Esophagus muscularis mucosa (tissue), 4 donors: ENCODE data around the gene CRISPLD2. TPM values are rescaled to one million over a fixed set of nuclear protein-coding genes. Genes with fewer than 3 reads are reported as not detected.

ENCODE experiments used
- DNase-seq: peaks from one replicate; pipeline ENCODE4 v3.0.0-alpha.2; 2017; ENCODE audit errors: extremely low spot score
- H3K27ac ChIP-seq, 4 donors: fragments of 200-600 bp; sonication (generic); replicated peaks in 1 of 4; 1 replicate in 3 of 4; 2 replicates in 1 of 4; pipeline ENCODE4 v1.5.1; 2016 to 2019; ENCODE audit warnings: mild to moderate bottlenecking in 1 of 4
- H3K27me3 ChIP-seq, 4 donors: fragments of 200-600 bp; sonication (generic); one replicate each; pipeline versions ENCODE4 v1.5.1 to v1.6.0; 2016 to 2019
- H3K36me3 ChIP-seq, 4 donors: fragments of 200-600 bp; sonication (generic); one replicate each; pipeline ENCODE4 v1.5.1; 2016 to 2019
- H3K4me1 ChIP-seq, 4 donors: fragments of 200-600 bp; sonication (generic); one replicate each; pipeline ENCODE4 v1.5.1; 2016 to 2019
- H3K4me3 ChIP-seq, 4 donors: fragments of 200-600 bp; sonication (generic); 1 replicate in 2 of 4; 2 replicates in 2 of 4; pipeline ENCODE4 v1.5.1; 2016 to 2019; ENCODE audit warnings: mild to moderate bottlenecking in 4 of 4, moderate library complexity in 1 of 4
- H3K9me3 ChIP-seq, 4 donors: fragments of 200-600 bp; sonication (generic); 1 replicate in 3 of 4; 2 replicates in 1 of 4; pipeline ENCODE4 v1.5.1; 2016 to 2019
- EP300 ChIP-seq: sonication (generic); formaldehyde crosslinking; IDR thresholded peaks from one replicate; pipeline ENCODE4 v1.6.1; 2017; ENCODE audit warnings: antibody characterized with exemption
- POLR2A ChIP-seq: fragments of 450-650 bp; IDR thresholded peaks from one replicate; pipeline ENCODE4 v1.6.1; 2017; ENCODE audit warnings: antibody characterized with exemption, moderate library complexity, mild to moderate bottlenecking, low read depth
- POLR2AphosphoS5 ChIP-seq, 2 donors: sonication (generic); formaldehyde crosslinking; IDR thresholded peaks; one replicate each; pipeline ENCODE4 v1.6.1; 2017; ENCODE audit warnings: antibody characterized with exemption in 2 of 2
- WGBS: methylation state at CpG from one replicate; pipeline ENCODE4 v1.1.5; 2018; 5-methylcytosine and 5-hydroxymethylcytosine counted together
- intact Hi-C: fragments of 100-400 bp; cut with DNase I; formaldehyde crosslinking; loops from one replicate; pipeline ENCODE4 v1.15.1; 2023
- total RNA-seq, 4 donors: library from RNA; depleted of rRNA; stranded (reverse); fragments of >200 nt; gene quantifications; one replicate each; pipeline versions ENCODE4 v1.1.0 to v1.2.1, GENCODE V29; 2016
- TF ChIP-seq, protein P1 (sequence below), 3 experiments: fragments of 200-600 bp in 2 of 3; fragments of 450-650 bp in 1 of 3; sonication (generic) in 2 of 3; IDR thresholded peaks; one replicate each; pipeline ENCODE4 v1.5.1; 2017 to 2019; ENCODE audit warnings: antibody characterized with exemption in 3 of 3, mild to moderate bottlenecking in 2 of 3, moderate library complexity in 1 of 3

CRISPLD2 gene
- total RNA-seq, 4 donors from 2014 or later: 230 to 568 (median 289) TPM

DNA sequence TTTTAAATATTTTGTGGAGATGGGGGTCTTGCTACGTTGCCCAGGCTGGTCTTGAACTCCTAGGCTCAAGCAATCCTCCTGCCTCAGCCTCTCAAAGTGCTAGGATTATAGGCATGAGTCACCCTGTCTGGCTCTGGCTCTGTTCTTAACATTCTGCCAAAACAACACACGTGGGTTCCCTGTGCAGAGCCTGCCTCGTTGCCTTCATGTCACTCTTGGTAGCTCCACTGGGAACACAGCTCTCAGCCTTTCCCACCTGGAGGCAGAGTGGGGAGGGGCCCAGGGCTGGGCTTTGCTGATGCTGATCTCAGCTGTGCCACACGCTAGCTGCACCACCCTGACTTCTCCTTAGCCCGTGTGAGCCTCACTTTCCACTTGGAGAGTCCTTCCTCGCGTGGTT, 19.3 kb downstream of the CRISPLD2 start:
- H3K27ac ChIP-seq: peak overlapping the region; percentile 94 to 97 (median 96)
- peaks cover 46 to 100% (median 96%) of the 10 kb centered on the region in 4 donors for H3K4me1 ChIP-seq
- no peaks in the 10 kb centered on the region for H3K27me3 ChIP-seq
- 58% methylated on average over 7 of the region's 7 CpGs for WGBS
- peak in 1 of 2 donors; percentile 79 for TF ChIP-seq POLR2AphosphoS5 (IDR thresholded peaks at IDR 0.05)
- TF ChIP-seq, protein P1, sequence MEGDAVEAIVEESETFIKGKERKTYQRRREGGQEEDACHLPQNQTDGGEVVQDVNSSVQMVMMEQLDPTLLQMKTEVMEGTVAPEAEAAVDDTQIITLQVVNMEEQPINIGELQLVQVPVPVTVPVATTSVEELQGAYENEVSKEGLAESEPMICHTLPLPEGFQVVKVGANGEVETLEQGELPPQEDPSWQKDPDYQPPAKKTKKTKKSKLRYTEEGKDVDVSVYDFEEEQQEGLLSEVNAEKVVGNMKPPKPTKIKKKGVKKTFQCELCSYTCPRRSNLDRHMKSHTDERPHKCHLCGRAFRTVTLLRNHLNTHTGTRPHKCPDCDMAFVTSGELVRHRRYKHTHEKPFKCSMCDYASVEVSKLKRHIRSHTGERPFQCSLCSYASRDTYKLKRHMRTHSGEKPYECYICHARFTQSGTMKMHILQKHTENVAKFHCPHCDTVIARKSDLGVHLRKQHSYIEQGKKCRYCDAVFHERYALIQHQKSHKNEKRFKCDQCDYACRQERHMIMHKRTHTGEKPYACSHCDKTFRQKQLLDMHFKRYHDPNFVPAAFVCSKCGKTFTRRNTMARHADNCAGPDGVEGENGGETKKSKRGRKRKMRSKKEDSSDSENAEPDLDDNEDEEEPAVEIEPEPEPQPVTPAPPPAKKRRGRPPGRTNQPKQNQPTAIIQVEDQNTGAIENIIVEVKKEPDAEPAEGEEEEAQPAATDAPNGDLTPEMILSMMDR (IDR thresholded peaks at IDR 0.05): no peak
- H3K36me3 ChIP-seq: peaks cover 8 to 59% (median 40%) of the 10 kb centered on the region in 4 donors
- no peaks in the 10 kb centered on the region for H3K9me3 ChIP-seq
- no peak overlapping the region for H3K4me3 ChIP-seq
- intact Hi-C loops: no loop called here
- DNase-seq: no peak

DNA sequence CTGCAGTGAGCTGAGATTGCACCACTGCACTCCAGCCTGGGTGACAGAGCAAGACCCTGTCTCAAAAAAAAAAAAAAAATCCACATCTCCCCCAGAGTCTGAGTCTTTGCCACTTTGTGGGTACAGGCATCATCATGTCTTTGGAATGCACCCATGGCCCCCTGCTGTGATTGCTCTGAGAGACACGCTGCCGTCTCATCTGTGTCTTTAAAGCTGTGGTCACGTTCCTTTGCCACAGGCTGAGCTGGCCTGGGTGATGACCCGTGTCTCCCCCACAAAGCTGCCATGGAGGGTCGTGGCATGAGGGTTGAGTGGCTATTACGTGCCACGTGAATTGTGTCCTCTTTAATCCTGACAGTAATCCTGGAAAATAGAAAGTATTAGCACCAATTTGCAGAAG, 20.2 kb downstream of the CRISPLD2 start:
- DNase-seq: no peak
- Histone ChIP-seq H3K9me3 (no peaks in the 10 kb centered on the region), H3K27ac (peak overlapping the region; percentile 94 to 97 (median 96)), H3K36me3 (peaks cover 14 to 68% (median 45%) of the 10 kb centered on the region in 4 donors), H3K4me1 (peaks cover 37 to 99% (median 95%) of the 10 kb centered on the region in 4 donors), H3K4me3 (no peak overlapping the region), H3K27me3 (no peaks in the 10 kb centered on the region)
- TF ChIP-seq EP300 (no peak), POLR2AphosphoS5 (IDR thresholded peaks at IDR 0.05) (no peak), POLR2A (no peak)
- TF ChIP-seq, protein P1 (IDR thresholded peaks at IDR 0.05): no peak
- intact Hi-C loops: no loop called here
- 79% methylated on average over 5 of the region's 7 CpGs for WGBS

GRCh38 chr16:84840687-84841627, 21.2 kb downstream of the CRISPLD2 start:
- Histone ChIP-seq H3K4me1 (peaks cover 28 to 98% (median 88%) of the 10 kb centered on the region in 4 donors), H3K9me3 (no peaks in the 10 kb centered on the region), H3K27me3 (no peaks in the 10 kb centered on the region), H3K27ac (peak overlapping the region; percentile 64 to 97 (median 95)), H3K36me3 (peaks cover 23 to 78% (median 54%) of the 10 kb centered on the region in 4 donors), H3K4me3 (no peak overlapping the region)
- no peak for DNase-seq
- no peak for TF ChIP-seq EP300
- no peak for TF ChIP-seq POLR2AphosphoS5 (IDR thresholded peaks at IDR 0.05)
- TF ChIP-seq, protein P1 (IDR thresholded peaks at IDR 0.05): no peak
- TF ChIP-seq POLR2A: no peak
- 85% methylated on average over 21 of the region's 22 CpGs for WGBS
- intact Hi-C loops: no loop called here

DNA sequence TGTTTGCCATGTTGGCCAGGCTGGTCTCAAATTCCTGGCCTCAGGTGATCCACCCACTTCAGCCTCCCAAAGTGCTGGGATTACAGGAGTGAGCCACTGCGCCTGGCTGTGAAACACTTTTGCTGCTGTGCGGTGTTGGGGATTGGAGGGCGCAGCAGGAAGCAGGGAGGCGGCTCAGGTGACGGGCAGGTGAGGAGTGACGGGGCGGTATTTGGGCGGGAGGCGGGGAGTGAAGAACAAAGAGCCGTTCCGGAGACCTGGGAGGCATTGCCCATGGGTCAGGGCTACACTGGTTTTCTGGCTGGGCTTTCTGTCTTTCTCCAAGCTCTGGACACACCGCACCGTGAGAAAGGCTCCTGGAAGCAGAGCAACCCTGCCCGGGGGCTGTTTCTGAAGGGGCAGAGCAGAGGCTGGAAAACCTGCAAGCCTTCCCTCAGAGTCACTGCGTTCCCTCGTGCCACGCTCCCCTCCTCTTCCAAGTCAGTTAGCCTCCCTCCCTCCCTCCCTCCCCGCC, 22.1 kb downstream of the CRISPLD2 start:
- intact Hi-C loops: no loop called here
- TF ChIP-seq POLR2AphosphoS5 (IDR thresholded peaks at IDR 0.05) (peak in 1 of 2 donors; percentile 8), EP300 (no peak), POLR2A (no peak)
- TF ChIP-seq, protein P1 (IDR thresholded peaks at IDR 0.05): no peak
- no peak overlapping the region for H3K4me3 ChIP-seq
- no peaks in the 10 kb centered on the region for H3K9me3 ChIP-seq
- peak overlapping the region; percentile 64 to 97 (median 95) for H3K27ac ChIP-seq
- 57% methylated on average over 18 of the region's 18 CpGs for WGBS
- no peak for DNase-seq
- H3K4me1 ChIP-seq: peaks cover 24 to 95% (median 80%) of the 10 kb centered on the region in 4 donors
- peaks cover 31 to 87% (median 62%) of the 10 kb centered on the region in 4 donors for H3K36me3 ChIP-seq
- no peaks in the 10 kb centered on the region for H3K27me3 ChIP-seq
